Measurements from ENCODE around the gene MLANA.

The MLANA gene

DNA sequence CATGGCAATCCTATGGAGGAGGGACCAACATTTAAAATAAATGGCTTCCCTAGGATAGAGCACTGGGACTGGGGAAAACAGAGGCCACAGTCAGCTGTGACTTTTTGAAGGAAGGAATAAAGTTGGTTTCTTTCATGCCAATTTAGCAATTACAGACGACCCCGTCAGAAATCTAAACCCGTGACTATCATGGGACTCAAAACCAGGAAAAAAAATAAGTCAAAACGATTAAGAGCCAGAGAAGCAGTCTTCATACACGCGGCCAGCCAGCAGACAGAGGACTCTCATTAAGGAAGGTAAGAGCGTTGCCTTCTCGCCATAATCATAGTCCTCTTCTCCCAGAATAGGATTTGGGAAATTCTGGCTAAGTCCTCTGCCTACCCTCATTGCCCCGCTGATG is at the start of gene MLANA:
TSS of gene MLANA (plus strand) at position 249 of the 400 bp plus-strand sequence. CDS start 1,586 bp downstream, outside the sequence.
- no peak for DNase-seq

GRCh38 chr9:5841771-5842573 is 48.7 kb upstream of the MLANA start:
- no peak for DNase-seq

DNA sequence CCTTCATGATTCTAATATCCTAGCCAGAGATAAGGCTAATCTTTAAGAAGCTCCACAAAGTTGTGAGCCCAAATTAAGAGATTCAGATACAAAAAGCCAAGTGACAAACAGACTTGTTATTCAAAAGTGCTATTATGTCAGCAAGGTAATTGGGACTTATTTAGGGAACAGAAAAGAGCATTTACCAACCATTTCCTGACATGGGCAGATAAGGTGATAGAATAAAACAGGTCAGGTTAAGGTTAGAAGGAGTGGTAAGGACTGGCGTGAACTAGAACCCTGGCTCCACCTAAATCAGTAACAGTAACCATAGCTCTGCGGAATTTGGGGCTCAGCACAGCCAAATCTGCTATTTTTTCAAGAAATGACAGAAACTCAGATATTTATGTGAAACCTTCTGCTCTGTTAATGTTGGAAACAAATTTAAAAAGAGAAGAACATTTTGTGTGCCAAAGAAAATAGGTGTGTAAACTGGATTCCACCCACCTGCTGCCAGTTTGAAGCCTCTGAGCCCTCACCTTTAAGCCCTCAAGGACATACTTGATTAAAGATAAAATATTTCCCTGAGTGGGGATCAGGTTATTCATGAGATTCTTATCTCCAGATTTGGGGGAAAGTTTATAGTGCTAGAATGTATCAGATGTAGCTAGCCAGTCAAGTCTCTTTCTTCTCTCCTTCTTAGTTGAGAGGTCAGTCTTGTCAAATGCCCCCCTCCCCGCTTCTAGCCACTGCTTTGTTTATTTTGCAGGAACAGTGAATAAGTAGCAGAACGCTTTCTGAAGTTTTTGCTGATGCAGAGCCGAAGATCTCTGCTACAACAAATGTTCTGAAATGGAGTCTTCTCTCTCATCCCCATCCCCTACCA is 47.5 kb upstream of the MLANA start:
- no peak for DNase-seq

- peak; percentile 34 for DNase-seq
Measured at GRCh38 chr9:5843794-5844471, 46.8 kb upstream of the MLANA start.

DNA sequence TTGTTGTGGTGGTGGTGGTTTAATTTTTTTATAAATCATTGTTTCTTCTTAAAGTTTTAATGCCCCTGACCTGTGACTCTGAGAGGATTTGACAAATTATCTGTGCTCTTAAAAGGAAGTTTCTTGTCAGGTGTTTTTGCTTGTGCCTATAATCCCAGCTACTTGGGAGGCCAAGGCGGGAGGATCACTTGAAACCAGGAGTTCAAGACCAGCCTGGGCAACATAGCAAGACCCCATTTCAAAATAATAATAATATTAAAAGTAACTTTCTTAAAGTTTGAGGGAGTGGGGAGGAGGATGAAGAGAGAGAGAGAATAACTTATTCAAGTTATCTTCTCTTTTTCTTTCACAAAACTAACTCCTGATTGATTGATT is 45.5 kb upstream of the MLANA start:
- no peak for DNase-seq

DNA sequence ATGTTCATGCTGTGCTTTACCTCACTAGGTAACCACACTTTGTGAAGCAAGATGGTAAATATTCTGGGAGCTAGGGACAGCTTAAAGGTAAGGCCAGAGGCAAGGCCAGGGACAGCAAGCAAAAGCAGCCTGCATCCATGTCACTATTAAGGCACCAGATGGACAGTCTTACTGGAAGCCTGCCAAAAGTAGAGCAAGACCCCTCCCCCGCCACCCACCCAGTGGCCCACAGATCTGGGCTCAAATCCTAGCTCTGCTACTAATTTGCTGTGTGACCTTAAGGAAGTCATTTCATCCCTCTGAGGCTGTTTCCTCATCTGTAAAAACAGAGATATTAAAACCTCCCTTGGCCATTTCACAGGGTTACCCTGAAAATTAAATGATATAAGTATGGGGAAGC is 44.6 kb upstream of the MLANA start:
- no peak for DNase-seq

DNA sequence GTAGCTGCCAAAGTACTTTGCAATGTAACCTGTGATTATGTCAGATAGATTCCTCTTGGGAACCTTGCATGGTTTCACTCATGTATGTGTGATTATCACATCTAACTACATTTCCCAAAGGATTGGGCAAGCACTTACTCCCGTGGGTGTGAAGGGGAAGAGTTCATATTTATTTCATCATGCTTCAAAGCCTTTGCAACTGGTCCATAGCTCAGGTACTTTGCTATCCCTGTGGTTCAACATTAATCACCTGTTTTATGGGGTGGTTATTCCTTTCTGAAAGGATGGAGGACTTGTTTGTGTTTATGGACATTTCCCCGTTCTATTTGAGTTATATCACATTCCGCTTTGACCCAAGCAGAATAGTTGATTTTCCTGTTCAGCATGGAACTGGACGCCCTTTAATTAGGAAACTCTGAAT is 44.2 kb upstream of the MLANA start:
- no peak for DNase-seq

DNA sequence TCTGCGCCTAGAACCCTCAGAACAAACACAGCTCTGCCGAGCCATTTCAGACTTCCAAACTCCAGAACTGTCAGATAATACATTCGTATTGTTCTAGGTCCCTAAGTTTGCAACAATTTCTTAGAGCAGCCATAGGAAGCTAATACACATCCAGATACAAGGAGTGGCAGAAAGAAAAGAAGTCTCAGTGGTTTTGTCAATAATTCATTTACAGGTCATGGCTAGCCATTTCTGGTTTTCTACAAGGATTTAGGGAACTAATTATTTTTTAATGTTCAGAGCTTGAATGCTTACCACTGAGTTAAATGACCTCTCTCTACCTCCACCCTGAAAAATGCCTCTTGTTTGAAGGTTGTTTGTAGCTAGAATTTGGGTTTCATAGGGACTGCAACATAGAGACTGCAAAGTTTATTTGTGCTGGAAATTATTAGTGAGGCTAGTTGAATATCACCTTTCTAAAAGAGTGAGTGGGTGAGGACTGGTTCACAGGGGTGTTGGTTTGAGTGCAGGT is 42.3 kb upstream of the MLANA start:
- no peak for DNase-seq

DNA sequence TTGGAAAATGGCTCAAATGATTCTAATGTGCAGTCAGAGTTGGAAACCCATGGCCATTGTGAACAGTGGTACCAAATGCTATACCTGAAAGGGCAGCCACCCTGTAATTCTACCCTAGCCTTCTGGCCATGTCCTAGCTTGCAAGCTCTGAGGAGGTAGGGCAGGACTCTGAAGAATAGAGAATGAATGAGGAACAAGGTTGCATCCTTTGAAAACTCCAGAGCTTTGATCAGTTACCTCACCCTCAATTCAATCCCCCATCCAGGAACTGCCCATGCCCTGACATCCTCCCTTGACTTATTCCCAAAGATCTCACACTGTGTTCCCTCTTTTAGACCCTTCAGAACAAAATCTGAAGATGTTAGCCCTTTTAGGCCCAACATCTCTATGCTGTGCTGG is 40.0 kb upstream of the MLANA start:
- no peak for DNase-seq

DNA sequence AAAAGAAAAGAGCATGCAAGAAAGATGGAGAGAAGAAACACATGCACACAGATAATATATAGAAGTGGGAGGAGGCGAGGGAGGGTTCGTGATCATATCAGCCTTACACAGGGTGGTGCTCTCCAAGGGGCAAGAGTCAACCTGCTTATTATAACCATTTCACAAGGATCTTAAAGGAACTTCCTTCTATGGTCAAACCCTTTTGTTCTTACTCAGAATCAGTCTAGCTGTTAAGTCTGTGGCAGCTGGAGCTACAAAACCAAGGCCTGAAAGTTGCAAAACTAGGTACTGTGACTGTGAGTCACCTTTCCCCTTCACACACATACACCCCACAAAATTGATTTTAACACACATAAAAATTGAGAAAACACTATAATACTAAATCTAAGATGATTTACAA is 39.2 kb upstream of the MLANA start:
- no peak for DNase-seq

GRCh38 chr9:5852987-5853386 is 37.7 kb upstream of the MLANA start:
- no peak for DNase-seq

DNA sequence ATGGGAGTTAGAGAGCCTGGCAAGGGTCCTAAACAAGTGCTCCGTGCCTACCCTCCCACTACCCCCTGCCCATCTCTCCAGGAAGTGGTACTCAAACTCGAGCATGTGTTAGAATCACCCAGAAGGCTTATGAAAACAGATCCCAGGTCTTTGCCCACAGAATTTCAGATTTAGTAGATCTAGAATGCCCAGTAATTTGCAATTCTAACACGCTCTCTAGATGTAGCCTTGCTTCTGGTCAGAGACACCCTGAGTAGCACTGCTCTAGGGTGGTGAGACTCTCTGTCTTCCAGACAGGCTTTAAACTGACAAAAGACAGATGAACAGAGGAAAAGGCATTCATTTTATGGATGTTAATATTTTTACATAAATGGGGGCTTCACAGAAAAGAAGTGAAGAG is 37.1 kb upstream of the MLANA start:
- no peak for DNase-seq

DNA sequence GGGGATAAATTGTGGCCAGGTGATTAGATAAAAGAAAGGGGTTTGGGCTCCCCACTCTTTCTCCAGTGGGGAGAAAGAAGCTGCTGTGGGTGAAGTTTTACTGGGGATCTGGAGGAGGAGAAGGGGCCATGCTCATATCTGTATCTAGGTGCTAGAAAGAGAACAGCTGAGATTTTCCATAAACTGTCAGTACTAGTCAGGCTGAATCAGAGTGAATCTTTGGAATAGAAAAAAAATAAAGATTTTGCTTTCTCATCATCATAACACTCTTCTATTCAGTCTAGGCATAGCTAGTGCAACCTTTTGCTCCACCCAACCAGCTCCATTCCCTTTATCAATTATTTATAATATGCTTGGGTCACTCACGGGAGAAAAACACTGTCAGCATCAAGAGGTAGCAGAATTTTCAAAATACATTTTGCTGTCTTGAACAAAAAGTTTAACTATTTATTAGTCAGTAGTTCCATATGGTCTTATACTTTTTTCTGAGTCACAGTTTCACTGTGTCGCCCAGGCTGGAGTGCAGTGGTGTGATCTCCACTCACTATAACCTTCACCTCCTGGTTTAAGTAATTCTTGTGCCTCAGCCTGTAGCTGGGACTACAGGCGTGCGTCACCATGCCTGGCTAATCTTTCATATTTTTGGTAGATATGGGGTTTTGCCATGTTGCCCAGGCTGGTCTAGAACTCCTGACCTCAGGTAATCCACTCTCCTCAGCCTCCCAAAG is 36.5 kb upstream of the MLANA start:
- DNase-seq = no peak

DNA sequence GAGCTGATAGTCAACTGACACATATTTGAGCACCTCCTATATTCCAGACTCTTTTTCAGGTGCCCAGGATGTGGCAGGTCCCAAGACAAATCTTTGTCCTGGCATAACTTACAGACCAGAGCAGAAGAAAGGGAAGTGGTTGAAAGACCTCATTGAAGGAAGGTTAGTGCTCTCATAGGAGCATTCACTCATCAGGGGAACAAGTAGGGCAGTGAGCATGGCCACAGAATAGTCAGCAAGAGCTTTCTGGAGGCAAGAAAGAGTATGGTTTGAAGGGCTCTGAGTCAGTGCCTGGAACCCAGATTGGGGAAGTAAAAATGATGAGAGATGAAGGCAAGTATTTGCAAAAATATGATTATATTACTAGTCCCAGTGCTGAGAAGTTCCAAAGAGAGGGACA is 32.8 kb upstream of the MLANA start:
- no peak for DNase-seq

- DNase-seq = no peak
Measured at GRCh38 chr9:5858833-5859232, 31.9 kb upstream of the MLANA start.

- DNase-seq = no peak
Measured at GRCh38 chr9:5863092-5863746, 27.5 kb upstream of the MLANA start.

DNA sequence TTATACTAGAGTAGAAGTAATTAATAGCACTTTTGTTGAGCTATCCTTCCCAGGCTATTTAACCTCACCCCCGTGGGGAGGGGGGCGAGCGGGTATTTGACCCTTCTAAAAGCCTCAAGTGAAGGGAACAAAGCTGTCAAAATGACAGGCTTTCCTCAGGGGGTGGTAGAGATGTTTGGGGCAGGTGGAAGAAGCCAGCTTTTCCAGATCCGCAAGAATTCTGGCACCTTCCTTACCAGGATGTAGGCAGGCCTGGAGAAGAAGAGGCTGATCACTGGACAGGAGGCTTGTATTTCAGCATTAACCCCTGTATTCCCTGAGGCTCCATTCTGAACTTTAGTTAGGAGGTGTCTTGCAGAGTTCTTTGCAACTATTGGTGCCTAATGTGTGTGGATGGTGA is 26.2 kb upstream of the MLANA start:
- DNase-seq = no peak

GRCh38 chr9:5866272-5866671 is 24.4 kb upstream of the MLANA start:
- no peak for DNase-seq

GRCh38 chr9:5866685-5867084 is 24.0 kb upstream of the MLANA start:
- DNase-seq = no peak

GRCh38 chr9:5868235-5868634 is 22.5 kb upstream of the MLANA start:
- no peak for DNase-seq

DNA sequence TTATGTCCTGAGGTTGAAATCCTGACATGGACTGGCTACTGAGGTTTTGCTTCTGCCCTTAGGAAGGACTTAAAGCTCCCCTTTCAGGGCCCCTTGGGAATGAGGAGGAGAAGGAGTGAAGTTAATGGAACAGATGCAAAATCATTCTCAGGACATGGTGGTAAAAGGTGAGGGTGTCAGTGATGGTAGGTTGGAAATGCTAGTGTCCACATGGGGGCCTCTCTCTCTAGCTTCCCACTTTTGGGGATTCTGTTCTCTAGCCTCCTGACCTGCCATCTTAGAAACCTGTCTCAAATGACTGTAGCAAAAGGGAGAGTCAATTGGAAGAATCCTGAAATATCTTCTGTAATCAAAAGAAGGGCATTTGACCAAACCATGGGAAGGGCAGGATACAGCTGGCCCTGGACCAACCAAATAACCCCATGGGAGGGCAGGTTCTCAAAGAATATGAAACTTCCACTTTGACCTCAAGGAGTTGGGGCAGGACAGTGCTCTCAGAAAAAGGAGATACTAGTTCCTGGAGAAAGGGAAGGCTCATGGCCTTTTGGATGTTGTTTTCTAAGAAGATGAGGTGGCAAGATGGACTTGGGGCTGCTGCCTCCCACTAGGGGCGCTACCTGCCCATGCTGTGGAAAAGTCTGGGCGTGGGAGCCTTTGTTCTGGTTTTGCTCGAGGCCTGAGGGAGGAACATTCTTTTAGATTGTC is 21.2 kb upstream of the MLANA start:
- no peak for DNase-seq

DNA sequence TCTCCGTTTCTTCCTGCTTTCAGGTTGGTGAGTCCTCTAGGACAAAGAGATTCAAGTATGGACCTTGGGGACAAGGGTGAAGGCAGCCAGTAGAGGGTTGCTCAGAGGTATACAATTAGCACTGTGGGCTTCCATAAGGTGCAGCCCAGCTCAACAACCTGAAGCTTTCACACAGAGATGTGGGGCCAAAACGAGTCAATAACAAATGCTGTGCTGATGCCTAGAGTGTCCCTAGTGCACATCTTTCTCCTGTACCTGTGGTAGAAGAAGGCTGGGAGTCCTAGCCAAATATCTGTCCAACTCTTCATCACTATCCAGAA is 20.7 kb upstream of the MLANA start:
- no peak for DNase-seq

All from DMS79 treated with DMSO at 0.1 percent for 48 hours (cell line).